Measurements from ENCODE around the gene DOCK6. TPM values are rescaled to one million over a fixed set of nuclear protein-coding genes. Genes with fewer than 3 reads are reported as not detected.

The DOCK6 gene
- total RNA-seq, 2 donors from 2014 or later = 12.7 to 49.4 TPM

- Histone ChIP-seq H3K9me3 (no peaks in the 10 kb centered on the region), H3K27ac (no peak overlapping the region), H3K4me3 (no peak overlapping the region), H3K4me1 (no peaks in the 10 kb centered on the region), H3K27me3 (no peaks in the 10 kb centered on the region), H3K36me3 (peaks cover 21% of the 10 kb centered on the region)
- TF ChIP-seq CTCF (IDR thresholded peaks at IDR 0.05) = no peak
- no peak for DNase-seq (ENCODE audit: low spot score)
Observed at GRCh38 chr19:11226716-11227166, 35.6 kb downstream of the DOCK6 start.

DNA sequence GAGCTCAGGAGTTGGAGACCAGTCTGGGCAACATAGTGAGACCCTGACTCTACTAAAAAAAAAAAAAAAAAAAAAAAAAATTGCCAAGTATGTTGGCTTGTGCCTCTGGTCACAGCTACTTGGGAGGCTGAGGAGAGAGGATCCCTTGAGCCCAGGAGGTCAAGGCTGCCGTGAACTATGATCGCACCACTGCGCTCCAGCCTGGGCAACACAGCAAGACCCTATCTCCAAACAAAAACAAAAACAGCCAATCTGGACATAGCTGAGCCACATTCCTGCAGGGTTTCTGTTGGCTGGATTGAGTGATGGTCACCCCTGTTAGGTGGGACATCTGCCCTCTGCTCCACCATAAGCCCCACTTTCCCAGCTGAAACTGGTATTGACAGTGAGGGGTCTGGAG is 36.5 kb downstream of the DOCK6 start:
- no peaks in the 10 kb centered on the region for H3K27me3 ChIP-seq
- DNase-seq (ENCODE audit: low spot score) = no peak
- no peaks in the 10 kb centered on the region for H3K4me1 ChIP-seq
- H3K36me3 ChIP-seq = peaks cover 31% of the 10 kb centered on the region
- TF ChIP-seq CTCF (IDR thresholded peaks at IDR 0.05) = no peak
- H3K27ac ChIP-seq = no peak overlapping the region
- H3K9me3 ChIP-seq = peaks cover 0 to 9% of the 10 kb centered on the region in 2 donors
- no peak overlapping the region for H3K4me3 ChIP-seq

DNA sequence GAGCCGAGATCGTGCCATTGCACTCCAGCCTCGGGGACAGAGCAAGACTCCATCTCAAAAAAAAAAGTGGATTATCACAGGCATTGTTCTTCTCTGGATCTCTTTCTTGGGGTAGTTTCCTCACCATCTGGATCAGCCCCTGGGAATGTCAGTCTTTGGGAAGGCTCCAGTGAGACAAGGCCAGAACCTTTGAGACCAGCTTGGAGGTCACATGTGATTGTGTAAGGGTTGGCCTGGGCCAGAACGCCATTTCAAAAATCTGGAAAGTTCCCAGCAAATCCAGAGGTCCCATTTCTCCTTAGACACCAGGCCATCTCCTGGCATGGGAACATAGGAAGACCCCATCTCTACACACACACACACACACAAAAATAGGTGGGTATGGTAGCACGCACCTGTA is 37.2 kb downstream of the DOCK6 start:
- no peak overlapping the region for H3K4me3 ChIP-seq
- no peak for TF ChIP-seq CTCF (IDR thresholded peaks at IDR 0.05)
- peaks cover 0 to 10% of the 10 kb centered on the region in 2 donors for H3K9me3 ChIP-seq
- H3K27ac ChIP-seq = no peak overlapping the region
- no peaks in the 10 kb centered on the region for H3K27me3 ChIP-seq
- peaks cover 32% of the 10 kb centered on the region for H3K36me3 ChIP-seq
- DNase-seq (ENCODE audit: low spot score) = peak; percentile 68
- H3K4me1 ChIP-seq = no peaks in the 10 kb centered on the region

DNA sequence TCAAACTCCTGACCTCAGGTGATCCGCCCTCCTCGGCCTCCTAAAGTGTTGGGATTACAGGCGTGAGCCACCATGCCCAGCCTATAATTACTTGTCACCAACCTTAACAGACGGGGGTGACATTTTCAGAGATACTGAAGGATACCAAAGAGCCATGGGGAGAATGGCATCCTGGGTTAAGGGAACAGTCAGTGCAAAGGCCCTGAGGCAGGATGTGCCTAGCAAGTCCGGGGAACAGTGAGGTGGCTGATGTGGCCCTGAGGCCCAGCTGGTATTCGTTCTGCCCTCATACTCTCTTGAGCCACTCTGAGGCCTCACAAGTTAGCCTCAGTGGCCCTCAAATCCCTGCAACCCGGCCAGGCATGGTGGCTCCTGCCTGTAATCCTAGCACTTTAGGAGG is 37.9 kb downstream of the DOCK6 start:
- H3K27me3 ChIP-seq = no peaks in the 10 kb centered on the region
- peaks cover 0 to 10% of the 10 kb centered on the region in 2 donors for H3K9me3 ChIP-seq
- DNase-seq (ENCODE audit: low spot score) = no peak
- no peaks in the 10 kb centered on the region for H3K4me1 ChIP-seq
- H3K4me3 ChIP-seq = no peak overlapping the region
- H3K27ac ChIP-seq = no peak overlapping the region
- no peak for TF ChIP-seq CTCF (IDR thresholded peaks at IDR 0.05)
- H3K36me3 ChIP-seq = peaks cover 32% of the 10 kb centered on the region

DNA sequence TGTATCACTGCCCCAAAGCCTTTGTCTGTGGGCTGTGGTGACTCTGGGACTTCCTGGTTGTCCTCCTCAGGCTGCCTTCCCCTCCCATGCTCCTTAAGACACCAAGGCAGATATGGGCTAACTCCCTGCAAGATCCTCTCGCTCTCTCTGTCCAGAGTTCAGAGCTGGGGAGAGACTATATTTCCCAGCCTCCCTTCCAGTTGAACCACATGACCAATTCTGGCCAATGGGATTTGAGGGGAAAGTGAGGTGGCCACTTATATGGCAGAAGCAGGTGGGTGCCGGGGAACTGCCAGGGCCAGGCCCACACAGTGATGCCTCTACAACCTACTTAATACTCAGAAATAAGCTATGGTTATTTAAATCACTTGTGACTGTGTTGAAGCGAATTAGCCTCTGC is 39.1 kb downstream of the DOCK6 start:
- no peaks in the 10 kb centered on the region for H3K4me1 ChIP-seq
- H3K36me3 ChIP-seq = peaks cover 32% of the 10 kb centered on the region
- no peak overlapping the region for H3K27ac ChIP-seq
- no peak for DNase-seq (ENCODE audit: low spot score)
- H3K9me3 ChIP-seq = peaks cover 0 to 10% of the 10 kb centered on the region in 2 donors
- no peak for TF ChIP-seq CTCF (IDR thresholded peaks at IDR 0.05)
- no peak overlapping the region for H3K4me3 ChIP-seq
- H3K27me3 ChIP-seq = no peaks in the 10 kb centered on the region

DNA sequence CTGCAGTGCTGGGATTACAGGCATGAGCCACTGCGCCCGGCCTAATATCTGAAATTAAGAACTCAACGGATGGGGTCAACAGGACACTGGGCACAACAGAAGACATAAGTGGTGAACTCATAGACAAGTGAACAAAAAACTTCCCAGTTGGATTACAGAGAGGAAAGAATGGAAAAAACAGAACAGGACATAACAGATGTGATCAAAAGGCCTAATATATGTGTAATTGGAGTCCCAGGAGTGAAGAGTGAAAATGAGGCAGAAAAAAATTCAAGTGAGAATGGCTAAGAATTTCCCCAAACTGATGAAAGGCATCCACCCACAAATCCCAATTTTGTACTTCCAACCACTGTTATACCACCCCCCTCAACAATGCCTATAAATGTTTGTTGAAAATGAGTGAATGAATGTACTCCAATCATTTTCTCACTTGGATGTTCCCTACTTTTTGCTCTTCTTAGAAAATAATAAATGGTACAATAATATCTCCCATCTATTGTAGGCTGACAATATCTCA is 41.2 kb downstream of the DOCK6 start:
- Histone ChIP-seq H3K27ac (no peak overlapping the region), H3K9me3 (peaks cover 0 to 10% of the 10 kb centered on the region in 2 donors), H3K36me3 (peaks cover 35% of the 10 kb centered on the region), H3K4me3 (no peak overlapping the region), H3K27me3 (no peaks in the 10 kb centered on the region), H3K4me1 (no peaks in the 10 kb centered on the region)
- DNase-seq (ENCODE audit: low spot score) = no peak
- TF ChIP-seq CTCF (IDR thresholded peaks at IDR 0.05) = no peak
